Loucy (cell line): ENCODE results near the gene NUB1.

Experiments
- H2AFZ ChIP-seq: fragments of 200-600 bp; sonication (generic); 2 replicates; pipeline ENCODE4 v1.6.0; 2016; ENCODE audit warnings: antibody characterized with exemption, mild to moderate bottlenecking, low read length, moderate library complexity
- H3F3A ChIP-seq: fragments of 200-600 bp; 2 replicates; pipeline ENCODE4 v1.6.0; 2016; ENCODE audit warnings: antibody characterized with exemption, low read depth, mild to moderate bottlenecking
- H3K27me3 ChIP-seq: fragments of 200-600 bp; sonication (generic); 2 replicates; pipeline ENCODE4 v1.6.1; 2014; ENCODE audit warnings: low read length, mild to moderate bottlenecking; ENCODE audit not compliant: insufficient read depth, poor library complexity, severe bottlenecking
- H3K36me3 ChIP-seq: fragments of 200-600 bp; sonication (generic); 2 replicates; pipeline ENCODE4 v1.6.1; 2016; ENCODE audit warnings: low read length; ENCODE audit not compliant: insufficient read depth
- H3K4me1 ChIP-seq: fragments of 200-600 bp; sonication (generic); 2 replicates; pipeline ENCODE4 v1.5.1; 2014; ENCODE audit warnings: low read length, mild to moderate bottlenecking; ENCODE audit not compliant: insufficient read depth, poor library complexity, severe bottlenecking
- H3K4me2 ChIP-seq: fragments of 200-600 bp; sonication (generic); 2 replicates; pipeline ENCODE4 v1.6.0; 2014; ENCODE audit warnings: antibody characterized with exemption, low read length, low read depth, mild to moderate bottlenecking; ENCODE audit not compliant: poor library complexity, severe bottlenecking
- H3K4me3 ChIP-seq: fragments of 200-600 bp; sonication (generic); 2 replicates; pipeline ENCODE4 v1.5.1; 2014; ENCODE audit warnings: low read length, mild to moderate bottlenecking, mixed read lengths; ENCODE audit not compliant: poor library complexity, severe bottlenecking
- H3K79me2 ChIP-seq: fragments of 200-600 bp; sonication (generic); 2 replicates; pipeline ENCODE4 v1.6.1; 2014; ENCODE audit warnings: low read length; ENCODE audit not compliant: insufficient read depth
- H3K9ac ChIP-seq: fragments of 200-600 bp; sonication (generic); 2 replicates; pipeline ENCODE4 v1.6.0; 2014; ENCODE audit warnings: mild to moderate bottlenecking, low read depth, low read length, moderate library complexity; ENCODE audit not compliant: poor library complexity, severe bottlenecking
- H3K9me2 ChIP-seq: fragments of 200-600 bp; sonication (generic); replicated peaks from 2 replicates; pipeline ENCODE4 v1.6.1; 2016; ENCODE audit warnings: low read depth, low read length, mixed read lengths
- H3K9me3 ChIP-seq: fragments of 200-600 bp; sonication (generic); 2 replicates; pipeline ENCODE4 v1.6.1; 2014; ENCODE audit warnings: mild to moderate bottlenecking, antibody characterized with exemption, low read length, low read depth; ENCODE audit not compliant: insufficient read depth
- H4K20me1 ChIP-seq: fragments of 200-600 bp; sonication (generic); 2 replicates; pipeline ENCODE4 v1.6.0; 2014; ENCODE audit warnings: antibody characterized with exemption, low read length, mild to moderate bottlenecking; ENCODE audit not compliant: insufficient read depth, poor library complexity, severe bottlenecking
- EZH2phosphoT487 ChIP-seq: fragments of 200-600 bp; IDR thresholded peaks from 2 replicates; pipeline ENCODE4 v1.6.1; 2018; ENCODE audit warnings: antibody characterized with exemption, mild to moderate bottlenecking, moderate library complexity, borderline replicate concordance
- TF ChIP-seq, protein P1 (sequence below): fragments of 200-600 bp; sonication (generic); conservative IDR thresholded peaks from 2 replicates; pipeline ENCODE4 v1.5.1; 2014; ENCODE audit warnings: mild to moderate bottlenecking, antibody characterized with exemption, low read length

Gene NUB1

DNA sequence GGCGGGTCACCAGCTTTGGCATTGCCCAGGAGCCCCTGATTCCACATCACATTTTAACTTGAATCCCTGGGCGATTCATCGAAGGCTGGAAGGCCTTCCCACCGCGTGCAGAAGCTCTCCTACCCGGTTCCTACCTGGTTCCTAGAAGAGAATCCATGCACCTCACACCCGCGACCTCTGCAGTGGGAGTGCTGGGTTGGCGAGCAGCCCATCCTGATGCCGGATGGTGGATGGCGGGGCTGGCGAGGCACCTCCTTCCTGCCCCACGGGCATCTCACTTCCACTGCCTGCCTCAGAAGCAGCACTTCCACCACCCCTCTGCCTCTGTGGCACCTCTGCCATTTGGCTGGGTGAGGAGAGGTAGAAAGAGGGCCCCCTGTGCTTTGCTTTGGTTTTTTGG is 32.0 kb downstream of the NUB1 start:
- Histone ChIP-seq H3K4me2 (no peak overlapping the region), H3F3A (no peaks in the 10 kb centered on the region), H2AFZ (no peak overlapping the region), H3K9ac (no peak overlapping the region), H3K79me2 (no peaks in the 10 kb centered on the region), H3K9me3 (no peaks in the 10 kb centered on the region), H3K27me3 (no peaks in the 10 kb centered on the region), H3K36me3 (peaks cover 53% of the 10 kb centered on the region; the same call in 1 of the 2 replicates), H3K9me2 (no peaks in the 10 kb centered on the region), H4K20me1 (no peaks in the 10 kb centered on the region), H3K4me3 (no peak overlapping the region), H3K4me1 (no peaks in the 10 kb centered on the region)
- TF ChIP-seq, protein P1, sequence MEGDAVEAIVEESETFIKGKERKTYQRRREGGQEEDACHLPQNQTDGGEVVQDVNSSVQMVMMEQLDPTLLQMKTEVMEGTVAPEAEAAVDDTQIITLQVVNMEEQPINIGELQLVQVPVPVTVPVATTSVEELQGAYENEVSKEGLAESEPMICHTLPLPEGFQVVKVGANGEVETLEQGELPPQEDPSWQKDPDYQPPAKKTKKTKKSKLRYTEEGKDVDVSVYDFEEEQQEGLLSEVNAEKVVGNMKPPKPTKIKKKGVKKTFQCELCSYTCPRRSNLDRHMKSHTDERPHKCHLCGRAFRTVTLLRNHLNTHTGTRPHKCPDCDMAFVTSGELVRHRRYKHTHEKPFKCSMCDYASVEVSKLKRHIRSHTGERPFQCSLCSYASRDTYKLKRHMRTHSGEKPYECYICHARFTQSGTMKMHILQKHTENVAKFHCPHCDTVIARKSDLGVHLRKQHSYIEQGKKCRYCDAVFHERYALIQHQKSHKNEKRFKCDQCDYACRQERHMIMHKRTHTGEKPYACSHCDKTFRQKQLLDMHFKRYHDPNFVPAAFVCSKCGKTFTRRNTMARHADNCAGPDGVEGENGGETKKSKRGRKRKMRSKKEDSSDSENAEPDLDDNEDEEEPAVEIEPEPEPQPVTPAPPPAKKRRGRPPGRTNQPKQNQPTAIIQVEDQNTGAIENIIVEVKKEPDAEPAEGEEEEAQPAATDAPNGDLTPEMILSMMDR, result no peak
- no peak for TF ChIP-seq EZH2phosphoT487

DNA sequence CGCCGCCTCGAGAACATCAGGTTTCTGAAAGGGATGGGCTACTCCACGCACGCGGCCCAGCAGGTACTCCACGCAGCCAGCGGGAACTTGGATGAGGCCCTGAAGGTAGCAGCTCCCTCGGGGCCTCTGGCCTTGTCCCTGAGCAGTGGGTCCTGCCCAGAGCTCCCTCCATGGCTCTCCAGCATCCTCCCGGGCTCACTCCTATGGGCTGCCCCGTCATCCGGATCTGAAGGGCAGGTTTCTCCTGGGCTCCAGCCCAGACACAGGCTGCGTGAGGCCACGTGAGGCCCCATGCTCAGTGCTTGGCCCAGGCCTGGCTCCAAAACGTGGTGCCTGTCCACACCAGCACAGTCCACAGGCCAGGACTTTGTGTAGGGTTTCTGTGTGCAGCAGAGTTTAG is 32.5 kb downstream of the NUB1 start:
- Histone ChIP-seq H3F3A (no peaks in the 10 kb centered on the region), H3K27me3 (no peaks in the 10 kb centered on the region), H4K20me1 (no peaks in the 10 kb centered on the region), H3K36me3 (peaks cover 53% of the 10 kb centered on the region; the same call in 1 of the 2 replicates), H3K4me3 (no peak overlapping the region), H2AFZ (no peak overlapping the region), H3K4me2 (no peak overlapping the region), H3K9me3 (no peaks in the 10 kb centered on the region), H3K4me1 (no peaks in the 10 kb centered on the region), H3K9ac (no peak overlapping the region), H3K9me2 (no peaks in the 10 kb centered on the region), H3K79me2 (no peaks in the 10 kb centered on the region)
- TF ChIP-seq, protein P1, result no peak
- no peak for TF ChIP-seq EZH2phosphoT487

DNA sequence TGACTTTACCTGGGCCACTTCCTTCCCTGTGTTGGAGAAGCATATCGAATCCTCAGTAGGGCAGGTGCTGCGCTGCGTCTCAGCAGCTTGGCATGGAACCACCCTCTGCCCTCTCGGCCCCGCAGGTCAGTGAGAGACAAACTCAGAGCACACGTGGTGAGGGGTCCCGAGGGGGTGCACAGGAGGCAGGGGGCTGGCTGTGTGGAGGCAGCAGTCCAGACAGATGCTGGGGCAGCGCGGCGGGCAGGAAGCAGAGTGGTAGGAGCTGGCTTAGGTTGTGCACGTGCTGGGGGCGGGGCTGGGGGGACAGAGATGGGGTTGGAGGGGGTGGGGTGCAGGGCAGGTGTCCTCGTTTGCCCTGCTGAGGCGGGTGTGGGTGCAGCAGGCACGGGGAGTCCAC is 33.1 kb downstream of the NUB1 start:
- no peak overlapping the region for H3K4me2 ChIP-seq
- H3F3A ChIP-seq, result no peaks in the 10 kb centered on the region
- H3K4me1 ChIP-seq, result no peaks in the 10 kb centered on the region
- no peaks in the 10 kb centered on the region for H4K20me1 ChIP-seq
- no peaks in the 10 kb centered on the region for H3K9me3 ChIP-seq
- H3K9me2 ChIP-seq, result no peaks in the 10 kb centered on the region
- no peaks in the 10 kb centered on the region for H3K27me3 ChIP-seq
- no peak for TF ChIP-seq EZH2phosphoT487
- TF ChIP-seq, protein P1, result no peak
- H3K36me3 ChIP-seq, result peaks cover 53% of the 10 kb centered on the region; the same call in 1 of the 2 replicates
- no peak overlapping the region for H3K9ac ChIP-seq
- no peak overlapping the region for H2AFZ ChIP-seq
- H3K79me2 ChIP-seq, result no peaks in the 10 kb centered on the region
- H3K4me3 ChIP-seq, result no peak overlapping the region
